Hematopoietic multipotent progenitor cell treated with erythropoietin and hydrocortisone succinate and interleukin-3 and kit ligand, for 17 days (in vitro differentiated cells): ENCODE data around the gene SCML1.
"Not testable (repeated sequence)": the region's sequence is repeated elsewhere in the genome, so short reads cannot be mapped to it uniquely, and the experiment has no call there.

Experiments
- DNase-seq: peaks from one replicate; pipeline ENCODE4 v3.0.0-alpha.2; 2015; ENCODE audit warnings: low spot score

The SCML1 gene

GRCh38 chrX:17738737-17739535, 1.6 kb downstream of the SCML1 start:
- DNase-seq = no peak

DNA sequence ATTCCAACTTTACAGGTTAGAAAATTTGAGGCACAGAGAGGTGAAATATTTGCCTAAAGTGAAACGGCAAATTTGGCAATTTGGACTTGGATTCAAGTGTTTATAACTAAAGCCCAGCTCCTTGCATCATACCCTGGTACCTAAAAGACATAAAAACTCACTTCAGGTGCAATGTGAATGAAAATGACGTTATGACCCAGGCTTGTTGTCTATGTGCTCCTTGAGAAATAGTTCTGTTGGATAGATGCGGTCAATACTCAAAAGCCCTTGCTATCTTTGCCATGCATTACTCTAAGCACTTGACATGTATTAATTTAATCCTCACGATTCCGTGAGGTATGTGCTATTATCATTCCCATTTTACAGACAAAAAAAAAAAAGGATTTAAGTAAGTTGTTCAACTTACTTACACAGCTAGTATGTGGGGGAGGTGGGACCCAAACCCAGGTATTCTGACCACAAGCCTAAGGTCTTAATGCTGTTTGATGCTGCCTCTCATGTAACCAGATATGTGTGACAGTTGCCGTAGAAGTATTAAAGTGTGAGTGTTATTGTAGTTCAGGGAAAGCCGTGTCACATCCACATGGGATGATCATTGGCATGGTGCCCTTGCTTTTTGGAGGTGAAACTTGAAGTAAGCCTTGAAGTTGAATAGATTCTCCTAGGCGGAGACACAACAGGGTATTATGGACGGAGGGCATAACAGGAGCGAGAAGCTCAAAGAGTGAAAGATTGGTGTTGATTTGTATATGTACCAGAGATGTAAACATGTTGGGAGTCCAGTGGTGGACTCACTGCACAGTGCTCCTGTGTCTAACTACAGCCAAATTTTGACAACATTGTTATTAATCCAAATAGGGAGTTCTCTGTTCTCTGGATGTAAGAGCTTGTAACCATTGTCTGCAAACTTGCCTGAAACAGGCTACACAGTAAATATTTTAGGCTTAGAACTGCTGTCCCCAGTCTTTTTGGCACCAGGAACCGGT, 3.1 kb downstream of the SCML1 start:
- no peak for DNase-seq

- DNase-seq = no peak
Observed at GRCh38 chrX:17741123-17741511, 3.8 kb downstream of the SCML1 start.

DNA sequence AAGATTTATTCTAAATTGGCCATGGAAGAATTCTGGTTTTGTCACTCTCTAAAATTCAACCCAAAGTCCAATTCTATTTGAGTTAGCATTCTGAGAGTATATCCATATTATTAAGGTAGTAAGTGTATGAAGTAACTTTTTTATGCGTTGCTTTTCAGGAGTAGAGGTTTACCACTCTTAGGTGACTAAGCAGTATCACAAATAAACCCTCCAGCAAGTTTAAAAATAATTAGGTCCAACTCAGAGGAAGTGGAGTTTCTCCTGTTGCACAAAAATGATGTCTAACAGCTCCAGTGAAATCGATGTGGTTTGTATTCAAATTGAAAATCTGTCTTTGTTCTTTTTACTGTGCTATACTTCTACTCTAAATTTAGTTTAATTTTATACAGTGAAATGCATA, 6.6 kb downstream of the SCML1 start:
- no peak for DNase-seq

GRCh38 chrX:17744896-17745523, 7.7 kb downstream of the SCML1 start:
- DNase-seq = no peak

- no peak for DNase-seq
Observed at GRCh38 chrX:17747692-17748091, 10.4 kb downstream of the SCML1 start.

GRCh38 chrX:17748684-17749083, 11.4 kb downstream of the SCML1 start:
- no peak for DNase-seq

GRCh38 chrX:17750436-17750835, 13.1 kb downstream of the SCML1 start:
- DNase-seq = no peak

DNA sequence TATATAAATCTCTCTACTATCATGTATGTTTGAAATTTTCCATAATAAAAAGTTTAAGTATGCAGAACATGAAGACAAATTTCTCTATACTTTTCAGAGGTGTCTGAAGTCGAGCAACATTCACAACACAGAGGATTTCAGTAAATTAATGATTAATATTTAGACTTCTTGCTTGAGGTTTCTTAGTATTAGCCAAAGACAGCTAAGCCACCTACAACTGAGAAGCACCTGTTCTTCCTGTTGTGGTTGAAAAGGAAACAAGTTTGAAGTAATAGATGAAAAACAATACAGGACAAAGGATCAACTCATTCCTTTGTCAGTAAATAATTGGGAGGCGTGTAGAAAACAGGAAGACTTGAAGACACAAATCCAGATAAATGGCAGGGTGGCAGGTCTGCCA, 21.1 kb downstream of the SCML1 start:
- no peak for DNase-seq

GRCh38 chrX:17759990-17760389, 22.7 kb downstream of the SCML1 start:
- DNase-seq = no peak

DNA sequence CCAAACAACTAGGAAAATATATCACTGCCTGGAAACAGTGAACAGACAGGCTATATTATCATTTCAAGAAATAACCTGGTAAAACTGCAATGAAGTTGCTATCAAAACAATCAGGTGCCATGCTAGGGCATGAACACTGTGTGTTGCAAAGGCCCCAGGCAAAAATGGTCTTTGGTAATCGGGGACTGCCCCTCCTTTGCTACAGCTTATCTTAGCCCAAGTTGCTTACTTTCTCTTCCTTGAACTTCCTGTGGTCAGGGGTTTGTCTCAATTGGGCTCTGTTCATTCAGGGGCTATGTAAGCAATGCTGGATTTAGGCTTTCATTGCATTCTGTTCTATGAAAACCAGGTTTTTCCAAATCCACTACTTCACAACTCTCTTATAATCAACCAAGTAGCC, 30.4 kb downstream of the SCML1 start:
- DNase-seq = no peak

DNA sequence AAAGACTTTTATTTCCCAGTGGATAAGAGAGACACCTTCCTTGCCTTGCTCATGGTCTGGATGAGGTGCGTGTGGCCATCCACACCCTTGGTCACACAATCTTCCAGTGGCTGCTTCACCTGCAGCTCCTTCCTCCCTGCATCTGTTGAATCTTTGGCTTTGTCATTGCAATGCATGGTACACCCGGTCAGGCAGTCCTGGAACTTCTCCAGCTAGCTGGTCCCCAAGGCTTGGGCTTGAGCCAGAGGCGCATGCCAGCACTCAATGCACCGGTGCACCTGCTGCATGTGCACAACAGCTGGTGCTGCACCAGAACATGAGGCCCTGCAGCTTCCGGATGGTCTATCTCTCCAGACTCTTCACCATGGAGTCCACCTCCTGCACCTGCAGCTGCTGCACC, 31.7 kb downstream of the SCML1 start:
- DNase-seq = no peak

- no peak for DNase-seq
Observed at GRCh38 chrX:17769701-17770269, 32.5 kb downstream of the SCML1 start.

- no peak for DNase-seq
Observed at GRCh38 chrX:17773221-17773876, 36.1 kb downstream of the SCML1 start.

DNA sequence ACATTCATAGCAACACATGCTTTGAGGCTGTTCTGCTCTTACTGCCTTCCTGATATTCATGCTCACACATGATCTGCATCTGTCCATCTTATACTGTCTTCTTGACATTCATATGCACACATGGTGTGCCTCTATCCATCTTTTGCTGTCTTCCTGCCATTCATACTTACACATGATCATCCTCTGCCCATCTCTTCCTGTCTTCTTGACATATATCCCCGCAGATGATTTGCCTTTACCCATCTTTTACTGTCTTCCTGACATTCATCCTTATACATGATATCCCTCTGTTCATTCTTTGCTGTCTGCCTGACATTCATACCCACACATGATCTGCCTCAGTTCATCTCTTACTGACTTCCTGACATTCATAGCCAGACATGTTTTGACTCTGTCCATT, 36.8 kb downstream of the SCML1 start:
- no peak for DNase-seq

GRCh38 chrX:17778997-17779396, 41.7 kb downstream of the SCML1 start:
- DNase-seq = no peak

DNA sequence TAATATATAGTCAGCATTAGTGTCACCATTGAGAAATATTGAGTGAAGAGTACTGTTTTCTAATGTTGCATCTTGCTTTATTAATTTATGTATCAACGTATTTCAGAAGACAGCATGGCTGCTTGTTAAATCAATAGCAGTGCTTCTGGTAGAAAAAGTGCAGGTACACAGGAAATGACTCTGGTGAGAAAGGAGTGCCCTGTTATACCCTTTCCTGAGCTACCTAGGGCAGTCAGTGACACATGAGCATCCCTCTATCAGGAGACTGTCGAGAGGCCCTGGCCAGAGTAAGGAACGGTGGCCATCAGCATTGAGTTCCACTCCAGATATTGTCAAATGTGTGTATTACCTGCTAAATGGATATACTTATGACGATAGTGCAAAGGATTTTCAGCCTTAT, 42.1 kb downstream of the SCML1 start:
- no peak for DNase-seq

- DNase-seq = not testable (repeated sequence)
Observed at GRCh38 chrX:17786554-17787347, 49.5 kb downstream of the SCML1 start.

GRCh38 chrX:17787557-17787956, 50.3 kb downstream of the SCML1 start:
- no peak for DNase-seq

GRCh38 chrX:17788439-17788838, 51.1 kb downstream of the SCML1 start:
- DNase-seq = peak; percentile 34
